ENCODE results near the gene GRAMD1A. TPM values are rescaled to one million over a fixed set of nuclear protein-coding genes. Genes with fewer than 3 reads are reported as not detected.

The GRAMD1A gene
- total and polyA plus RNA-seq, 2 of the 8 experiments (the other 6 are each of a cell fraction or from before 2014, with no cell fraction given), result 113 to 154 TPM

DNA sequence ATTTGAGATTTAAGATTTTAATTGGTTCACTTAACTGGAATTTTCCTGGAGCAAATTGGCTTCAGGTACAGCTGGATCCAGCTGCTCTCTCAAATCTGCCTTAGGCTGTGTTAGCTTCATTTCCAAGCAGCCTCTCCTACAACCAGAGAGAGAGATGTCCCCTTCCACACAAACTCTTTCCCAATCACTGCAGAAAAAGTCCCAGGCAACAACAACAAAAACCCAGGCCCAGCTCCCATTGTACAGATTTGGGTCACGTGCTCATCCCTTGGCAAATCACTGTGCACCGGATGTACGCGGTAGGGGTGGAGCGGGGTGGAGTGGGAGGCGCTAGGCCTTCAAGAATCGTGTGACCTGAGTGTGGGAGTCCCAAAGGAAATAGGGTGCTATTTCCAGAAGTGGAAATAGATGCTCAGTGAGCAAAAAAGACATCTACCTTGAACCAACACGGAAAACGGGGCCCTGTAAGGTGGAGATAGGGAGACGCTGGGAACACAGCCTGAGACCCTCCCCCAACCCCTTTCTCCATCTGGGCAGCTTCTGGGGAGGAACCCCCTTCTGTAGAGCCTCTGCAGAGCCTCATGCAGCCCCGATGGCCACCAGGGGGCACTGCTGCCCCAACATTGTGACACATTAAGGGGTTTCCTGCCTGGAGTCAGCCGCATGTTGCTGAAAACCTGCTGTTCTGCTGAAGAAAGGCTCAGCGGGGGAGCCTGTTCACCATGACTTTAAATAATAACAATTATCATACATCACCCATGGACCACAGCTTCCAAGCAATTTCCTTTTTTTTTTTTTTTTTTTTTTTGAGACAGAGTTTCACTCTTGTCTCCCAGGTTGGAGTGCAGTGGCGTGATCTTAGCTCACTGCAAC lies 66.8 kb downstream of the GRAMD1A start (continued):
- TF ChIP-seq, protein P1, sequence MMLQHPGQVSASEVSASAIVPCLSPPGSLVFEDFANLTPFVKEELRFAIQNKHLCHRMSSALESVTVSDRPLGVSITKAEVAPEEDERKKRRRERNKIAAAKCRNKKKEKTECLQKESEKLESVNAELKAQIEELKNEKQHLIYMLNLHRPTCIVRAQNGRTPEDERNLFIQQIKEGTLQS (IDR thresholded peaks at IDR 0.05; ENCODE audit: insufficient read depth, low read depth, low read length), result no peak
- 0 out of 3 replicates have a peak, but pooled peaks of 1 of the 2 experiments have one; percentile 25 for TF ChIP-seq POLR2A (IDR thresholded peaks at IDR 0.05; ENCODE audit: control extremely low read depth in 1 of 2, low read depth in 2 of 2, low read length in 2 of 2)

Measured in H1 (cell line).